OCI-LY1 (cell line): ENCODE data around the gene NKAIN2.

Experiments used
- H2AFZ ChIP-seq: fragments of 200-600 bp; sonication (generic), shearing (Covaris generic); 2 replicates; pipeline ENCODE4 v1.6.0; 2014; ENCODE audit warnings: antibody characterized with exemption, mild to moderate bottlenecking, low read length
- H3F3A ChIP-seq: fragments of 200-600 bp; sonication (generic), shearing (Covaris generic); 2 replicates; pipeline ENCODE4 v1.6.0; 2014; ENCODE audit warnings: mild to moderate bottlenecking, antibody characterized with exemption, low read length, moderate library complexity; ENCODE audit not compliant: insufficient read depth
- H3K27ac ChIP-seq: fragments of 200-600 bp; sonication (generic); 2 replicates; pipeline ENCODE4 v1.5.1; 2014; ENCODE audit warnings: low read length, mixed run types, mild to moderate bottlenecking, low read depth; ENCODE audit not compliant: poor library complexity, severe bottlenecking
- H3K27me3 ChIP-seq: fragments of 200-600 bp; sonication (generic); 2 replicates; pipeline ENCODE4 v1.6.0; 2014; ENCODE audit warnings: antibody characterized with exemption, mild to moderate bottlenecking, low read length, moderate library complexity; ENCODE audit not compliant: insufficient read depth
- H3K36me3 ChIP-seq: fragments of 200-600 bp; sonication (generic); 2 replicates; pipeline ENCODE4 v1.6.1; 2014; ENCODE audit warnings: mild to moderate bottlenecking, antibody characterized with exemption, low read length, moderate library complexity, mixed read lengths; ENCODE audit not compliant: insufficient read depth
- H3K4me1 ChIP-seq: fragments of 200-600 bp; sonication (generic); 2 replicates; pipeline ENCODE4 v1.5.1; 2014; ENCODE audit warnings: mild to moderate bottlenecking, low read length, moderate library complexity; ENCODE audit not compliant: insufficient read depth, severe bottlenecking
- H3K4me2 ChIP-seq: fragments of 200-600 bp; sonication (generic), shearing (Covaris generic); 2 replicates; pipeline ENCODE4 v1.6.1; 2014; ENCODE audit warnings: low read length
- H3K4me3 ChIP-seq: fragments of 200-600 bp; sonication (generic); 2 replicates; pipeline ENCODE4 v1.5.1; 2014; ENCODE audit warnings: low read length, low read depth, mild to moderate bottlenecking, mixed read lengths; ENCODE audit not compliant: poor library complexity, severe bottlenecking
- H3K79me2 ChIP-seq: fragments of 200-600 bp; shearing (Covaris generic); 2 replicates; pipeline ENCODE4 v1.6.1; 2016; ENCODE audit warnings: mixed run types, low read length, mixed read lengths; ENCODE audit not compliant: insufficient read depth
- H3K9ac ChIP-seq: fragments of 200-600 bp; sonication (generic), shearing (Covaris generic); 2 replicates; pipeline ENCODE4 v1.6.1; 2014; ENCODE audit warnings: mild to moderate bottlenecking, low read length, mixed read lengths
- H3K9me2 ChIP-seq: fragments of 200-600 bp; sonication (generic), shearing (Covaris generic); 2 replicates; pipeline ENCODE4 v1.6.1; 2014; ENCODE audit warnings: low read depth, mild to moderate bottlenecking, low read length, mixed read lengths
- H3K9me3 ChIP-seq: fragments of 200-600 bp; shearing (Covaris generic); 2 replicates; pipeline ENCODE4 v1.6.1; 2014; ENCODE audit warnings: low read length, mixed read lengths
- H4K20me1 ChIP-seq: fragments of 200-600 bp; sonication (generic), shearing (Covaris generic); 2 replicates; pipeline ENCODE4 v1.6.0; 2016; ENCODE audit warnings: mild to moderate bottlenecking, low read length; ENCODE audit not compliant: insufficient read depth
- EZH2 ChIP-seq: fragments of 200-600 bp; sonication (generic), shearing (Covaris generic); IDR thresholded peaks from 2 replicates; pipeline ENCODE4 v1.8.0; 2017; ENCODE audit warnings: borderline replicate concordance, mixed run types, mild to moderate bottlenecking, antibody characterized with exemption, low read length, moderate library complexity, mixed read lengths
- TF ChIP-seq, protein P1 (sequence below): fragments of 200-600 bp; sonication (generic), shearing (Covaris generic); IDR thresholded peaks from 2 replicates; pipeline ENCODE4 v1.5.1; 2017; ENCODE audit warnings: mild to moderate bottlenecking, antibody characterized with exemption, low read length, moderate library complexity, mixed read lengths

Gene NKAIN2

DNA sequence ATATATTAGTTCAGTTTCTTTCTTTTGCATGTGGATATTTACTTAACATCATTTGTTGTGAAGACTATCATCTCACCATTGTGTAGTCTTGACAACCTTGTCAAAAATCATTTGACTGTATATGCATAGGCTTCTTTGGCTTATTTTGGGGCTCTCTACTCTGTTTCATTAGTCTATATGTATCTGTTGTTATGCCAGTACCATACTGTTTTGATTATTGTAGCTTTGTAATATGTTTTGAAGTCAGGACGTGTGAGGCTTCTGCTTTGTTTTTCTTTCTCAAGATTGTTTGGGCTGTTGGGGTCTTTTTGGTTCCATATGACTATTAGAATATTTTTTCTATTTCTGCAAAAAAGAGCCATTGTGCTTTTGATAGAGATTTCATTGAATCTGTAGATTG, 870.4 kb downstream of the NKAIN2 start:
- TF ChIP-seq, protein P1, sequence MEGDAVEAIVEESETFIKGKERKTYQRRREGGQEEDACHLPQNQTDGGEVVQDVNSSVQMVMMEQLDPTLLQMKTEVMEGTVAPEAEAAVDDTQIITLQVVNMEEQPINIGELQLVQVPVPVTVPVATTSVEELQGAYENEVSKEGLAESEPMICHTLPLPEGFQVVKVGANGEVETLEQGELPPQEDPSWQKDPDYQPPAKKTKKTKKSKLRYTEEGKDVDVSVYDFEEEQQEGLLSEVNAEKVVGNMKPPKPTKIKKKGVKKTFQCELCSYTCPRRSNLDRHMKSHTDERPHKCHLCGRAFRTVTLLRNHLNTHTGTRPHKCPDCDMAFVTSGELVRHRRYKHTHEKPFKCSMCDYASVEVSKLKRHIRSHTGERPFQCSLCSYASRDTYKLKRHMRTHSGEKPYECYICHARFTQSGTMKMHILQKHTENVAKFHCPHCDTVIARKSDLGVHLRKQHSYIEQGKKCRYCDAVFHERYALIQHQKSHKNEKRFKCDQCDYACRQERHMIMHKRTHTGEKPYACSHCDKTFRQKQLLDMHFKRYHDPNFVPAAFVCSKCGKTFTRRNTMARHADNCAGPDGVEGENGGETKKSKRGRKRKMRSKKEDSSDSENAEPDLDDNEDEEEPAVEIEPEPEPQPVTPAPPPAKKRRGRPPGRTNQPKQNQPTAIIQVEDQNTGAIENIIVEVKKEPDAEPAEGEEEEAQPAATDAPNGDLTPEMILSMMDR: no peak
- TF ChIP-seq EZH2: no peak

GRCh38 chr6:124676033-124676432, 872.4 kb downstream of the NKAIN2 start:
- Histone ChIP-seq H3K9me3 (peaks cover 4% of the 10 kb centered on the region), H3K9ac (no peak overlapping the region)

More for the DNA sequence above, 870.4 kb downstream of the NKAIN2 start:
- no peaks in the 10 kb centered on the region for H3K79me2 ChIP-seq
- H3K9me3 ChIP-seq: peaks cover 4% of the 10 kb centered on the region
- H3K27ac ChIP-seq: no peak overlapping the region
- H3K9ac ChIP-seq: no peak overlapping the region
- H3K4me3 ChIP-seq: no peak overlapping the region
- no peaks in the 10 kb centered on the region for H3K27me3 ChIP-seq
- no peaks in the 10 kb centered on the region for H3K9me2 ChIP-seq
- H3K4me1 ChIP-seq: peaks cover 11% of the 10 kb centered on the region
- no peaks in the 10 kb centered on the region for H3F3A ChIP-seq
- H2AFZ ChIP-seq: no peak overlapping the region
- no peaks in the 10 kb centered on the region for H3K36me3 ChIP-seq
- no peak overlapping the region for H3K4me2 ChIP-seq
- H4K20me1 ChIP-seq: no peaks in the 10 kb centered on the region

GRCh38 chr6:124677874-124678273, 874.2 kb downstream of the NKAIN2 start:
- Histone ChIP-seq H3K4me2 (no peak overlapping the region), H3K9me3 (peaks cover 4% of the 10 kb centered on the region), H3K79me2 (no peaks in the 10 kb centered on the region), H3K9ac (no peak overlapping the region), H2AFZ (no peak overlapping the region), H3K36me3 (no peaks in the 10 kb centered on the region), H3K27ac (no peak overlapping the region), H3K4me1 (no peaks in the 10 kb centered on the region), H3K9me2 (no peaks in the 10 kb centered on the region), H3F3A (no peaks in the 10 kb centered on the region), H3K27me3 (no peaks in the 10 kb centered on the region), H3K4me3 (no peak overlapping the region), H4K20me1 (no peaks in the 10 kb centered on the region)
- TF ChIP-seq EZH2: no peak
- TF ChIP-seq, protein P1: no peak

More at GRCh38 chr6:124676033-124676432, 872.4 kb downstream of the NKAIN2 start:
- Histone ChIP-seq H2AFZ (no peak overlapping the region), H3K4me2 (no peak overlapping the region), H3K27me3 (no peaks in the 10 kb centered on the region), H3K9me2 (no peaks in the 10 kb centered on the region), H3F3A (no peaks in the 10 kb centered on the region), H3K36me3 (no peaks in the 10 kb centered on the region), H3K79me2 (no peaks in the 10 kb centered on the region), H4K20me1 (no peaks in the 10 kb centered on the region), H3K27ac (no peak overlapping the region), H3K4me1 (peaks cover 6% of the 10 kb centered on the region), H3K4me3 (no peak overlapping the region)
- TF ChIP-seq, protein P1: no peak
- TF ChIP-seq EZH2: no peak
